HFFc6 (cell line): ENCODE results near the gene FOXE1. TPM values are rescaled to one million over a fixed set of nuclear protein-coding genes. Genes with fewer than 3 reads are reported as not detected.
A peak's percentile ranks its signal among the peaks of the same experiment; 100 is the strongest.

Experiments used
- DNase-seq: peaks from one replicate; pipeline ENCODE4 v3.0.0-alpha.2; 2018
- H3K27ac Mint-ChIP-seq: 2 replicates; pipeline ENCODE4 v1.8.0; 2020; ENCODE audit warnings: mild to moderate bottlenecking, mixed read lengths
- H3K27me3 Mint-ChIP-seq: 2 replicates; pipeline ENCODE4 v1.8.0; 2021; ENCODE audit warnings: mild to moderate bottlenecking, moderate library complexity, mixed read lengths; ENCODE audit not compliant: insufficient read depth
- H3K36me3 Mint-ChIP-seq: 2 replicates; pipeline ENCODE4 v1.8.0; 2021; ENCODE audit warnings: low read depth, mixed read lengths
- H3K4me1 Mint-ChIP-seq: 2 replicates; pipeline ENCODE4 v1.8.0; 2020; ENCODE audit warnings: low read depth, mixed read lengths
- H3K4me3 Mint-ChIP-seq: 2 replicates; pipeline ENCODE4 v1.8.0; 2020; ENCODE audit warnings: mild to moderate bottlenecking, moderate library complexity, mixed read lengths
- H3K9me3 Mint-ChIP-seq: 2 replicates; pipeline ENCODE4 v1.8.0; 2020; ENCODE audit warnings: mild to moderate bottlenecking, mixed read lengths
- CTCF ChIP-seq: fragments of 200-600 bp; sonication (generic); IDR thresholded peaks from 2 replicates; pipeline ENCODE4 v1.5.0; 2021; ENCODE audit warnings: antibody characterized with exemption, mild to moderate bottlenecking
- total RNA-seq, 6 experiments: library from RNA; stranded (reverse); fragmentation: NEBNext Ultra II Directional; extraction: Animal tissue kit (Norgen Biotek cat#: 25700); gene quantifications; 2 replicates in 1 of 6; 3 replicates in 5 of 6; pipeline ENCODE4 v1.2.3, GENCODE V29; 2021

Gene FOXE1
- total RNA-seq, 6 experiments from 2014 or later, result 51.0 to 173 (median 158) TPM

GRCh38 chr9:97859346-97859745 lies 6.3 kb downstream of the FOXE1 start:
- peaks cover 39% of the 10 kb centered on the region for H3K27me3 Mint-ChIP-seq
- peaks cover 4% of the 10 kb centered on the region; the same call in 1 of the 2 replicates for H3K9me3 Mint-ChIP-seq

GRCh38 chr9:97860451-97861147 lies 7.6 kb downstream of the FOXE1 start:
- Mint-ChIP-seq H3K4me3 (no peak overlapping the region), H3K9me3 (peaks cover 3% of the 10 kb centered on the region), H3K4me1 (peaks cover 71% of the 10 kb centered on the region), H3K27me3 (peaks cover 31% of the 10 kb centered on the region), H3K36me3 (peaks cover 33% of the 10 kb centered on the region), H3K27ac (peak overlapping the region; percentile 42; the same call in 1 of the 2 replicates)
- DNase-seq, result no peak
- TF ChIP-seq CTCF, result no peak

More at GRCh38 chr9:97859346-97859745, 6.3 kb downstream of the FOXE1 start:
- no peak for TF ChIP-seq CTCF
- Mint-ChIP-seq H3K27ac (peak overlapping the region; percentile 42; the same call in 1 of the 2 replicates), H3K4me3 (peak overlapping the region; percentile 89; the same call in 1 of the 2 replicates), H3K36me3 (peaks cover 34% of the 10 kb centered on the region), H3K4me1 (peaks cover 68% of the 10 kb centered on the region)
- no peak for DNase-seq

DNA sequence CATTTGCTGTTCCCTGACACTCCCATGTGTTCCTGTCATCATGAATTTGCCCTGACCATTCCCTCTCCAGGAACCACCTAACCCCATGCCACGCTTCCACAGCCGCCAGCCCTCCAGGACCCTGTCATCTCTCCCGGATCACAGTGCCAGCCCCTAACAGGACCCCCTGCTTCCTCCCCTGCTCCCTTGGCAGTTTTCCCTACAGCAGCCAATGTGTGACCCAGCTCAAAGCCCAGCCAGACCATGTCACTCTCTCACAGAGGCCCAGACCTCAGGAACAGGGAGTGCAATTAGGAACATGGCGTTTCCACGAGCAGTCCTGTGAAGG lies 8.1 kb downstream of the FOXE1 start:
- H3K4me1 Mint-ChIP-seq, result peaks cover 66% of the 10 kb centered on the region
- peaks cover 29% of the 10 kb centered on the region for H3K27me3 Mint-ChIP-seq
- DNase-seq, result no peak
- peaks cover 33% of the 10 kb centered on the region for H3K36me3 Mint-ChIP-seq
- TF ChIP-seq CTCF, result no peak
- no peak overlapping the region for H3K4me3 Mint-ChIP-seq
- H3K27ac Mint-ChIP-seq, result peak overlapping the region; percentile 3; the same call in 1 of the 2 replicates
- H3K9me3 Mint-ChIP-seq, result peaks cover 7% of the 10 kb centered on the region

- Mint-ChIP-seq H3K36me3 (peaks cover 24% of the 10 kb centered on the region), H3K27ac (no peak overlapping the region), H3K9me3 (peaks cover 18% of the 10 kb centered on the region), H3K4me3 (no peak overlapping the region), H3K27me3 (peaks cover 19% of the 10 kb centered on the region), H3K4me1 (peaks cover 44% of the 10 kb centered on the region)
- DNase-seq, result no peak
- no peak for TF ChIP-seq CTCF
Observed at GRCh38 chr9:97863314-97863713, 10.3 kb downstream of the FOXE1 start.

DNA sequence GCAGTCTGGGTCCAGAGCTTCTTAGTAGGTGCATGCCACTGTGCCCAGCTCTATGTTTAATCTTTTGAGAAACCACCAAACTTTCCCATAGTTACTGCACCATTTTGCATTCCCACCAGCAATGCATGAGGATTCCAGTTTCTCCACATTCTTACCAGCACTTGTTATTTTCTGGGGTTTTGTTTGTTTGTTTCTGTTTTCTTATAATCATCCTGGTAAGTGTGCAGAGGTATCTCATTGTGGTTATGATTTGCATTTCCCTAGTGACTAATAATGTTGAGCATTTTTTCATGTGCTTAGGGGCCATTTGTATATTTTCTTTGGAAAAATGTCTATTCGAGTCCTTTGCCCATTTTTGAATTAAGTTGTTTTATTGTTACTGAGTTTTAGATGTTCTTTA lies 11.4 kb downstream of the FOXE1 start:
- no peak overlapping the region; the same call in 1 of the 2 replicates for H3K27ac Mint-ChIP-seq
- peaks cover 22% of the 10 kb centered on the region for H3K27me3 Mint-ChIP-seq
- H3K9me3 Mint-ChIP-seq, result peaks cover 18% of the 10 kb centered on the region
- no peak for TF ChIP-seq CTCF
- H3K4me3 Mint-ChIP-seq, result no peak overlapping the region
- peaks cover 40% of the 10 kb centered on the region for H3K4me1 Mint-ChIP-seq
- peaks cover 27% of the 10 kb centered on the region for H3K36me3 Mint-ChIP-seq
- DNase-seq, result no peak
